ENCODE data around the gene LFNG. TPM values are rescaled to one million over a fixed set of nuclear protein-coding genes. Genes with fewer than 3 reads are reported as not detected.

The LFNG gene
- total and polyA plus RNA-seq, 2 donors from 2014 or later, result 5.0 to 18.4 TPM

GRCh38 chr7:2471396-2471795 lies 48.2 kb upstream of the LFNG start:
- intact Hi-C loops (cut with DNase I), result no loop called here
- DNase-seq (peak; percentile 44 to 85 (median 72)), FAIRE-seq (no peak)

DNA sequence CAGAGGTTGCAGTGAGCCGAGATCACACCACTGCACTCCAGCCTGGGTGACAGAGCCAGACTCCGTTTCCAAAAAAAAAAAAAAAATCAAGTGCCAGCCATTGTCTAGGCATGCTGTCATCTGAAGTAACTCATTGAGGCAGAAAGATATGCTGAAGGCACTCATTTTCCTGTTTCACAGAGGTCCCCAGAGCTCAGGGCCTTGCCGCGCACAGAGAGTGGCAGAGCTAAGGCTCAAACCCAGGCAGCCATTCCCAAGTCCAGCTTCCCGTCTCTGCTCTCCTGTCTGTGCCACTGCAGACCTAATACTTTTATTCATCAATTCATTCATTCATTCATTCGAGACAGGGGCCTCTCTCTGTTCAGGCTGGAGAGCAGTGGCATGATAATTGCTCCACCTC lies 46.8 kb upstream of the LFNG start:
- intact Hi-C loops (cut with DNase I), result no loop called here
- H3K9ac ChIP-seq (ENCODE audit: low read length in 3 of 3), result no peak overlapping the region
- DNase-seq (no peak), FAIRE-seq (no peak)
- TF ChIP-seq, protein P1, sequence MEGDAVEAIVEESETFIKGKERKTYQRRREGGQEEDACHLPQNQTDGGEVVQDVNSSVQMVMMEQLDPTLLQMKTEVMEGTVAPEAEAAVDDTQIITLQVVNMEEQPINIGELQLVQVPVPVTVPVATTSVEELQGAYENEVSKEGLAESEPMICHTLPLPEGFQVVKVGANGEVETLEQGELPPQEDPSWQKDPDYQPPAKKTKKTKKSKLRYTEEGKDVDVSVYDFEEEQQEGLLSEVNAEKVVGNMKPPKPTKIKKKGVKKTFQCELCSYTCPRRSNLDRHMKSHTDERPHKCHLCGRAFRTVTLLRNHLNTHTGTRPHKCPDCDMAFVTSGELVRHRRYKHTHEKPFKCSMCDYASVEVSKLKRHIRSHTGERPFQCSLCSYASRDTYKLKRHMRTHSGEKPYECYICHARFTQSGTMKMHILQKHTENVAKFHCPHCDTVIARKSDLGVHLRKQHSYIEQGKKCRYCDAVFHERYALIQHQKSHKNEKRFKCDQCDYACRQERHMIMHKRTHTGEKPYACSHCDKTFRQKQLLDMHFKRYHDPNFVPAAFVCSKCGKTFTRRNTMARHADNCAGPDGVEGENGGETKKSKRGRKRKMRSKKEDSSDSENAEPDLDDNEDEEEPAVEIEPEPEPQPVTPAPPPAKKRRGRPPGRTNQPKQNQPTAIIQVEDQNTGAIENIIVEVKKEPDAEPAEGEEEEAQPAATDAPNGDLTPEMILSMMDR (IDR thresholded peaks at IDR 0.05; ENCODE audit: borderline replicate concordance, extremely low read depth, insufficient read depth), result no peak
- H3K4me1 ChIP-seq (ENCODE audit: control insufficient read depth in 2 of 3, insufficient read depth in 2 of 3, low read depth in 1 of 3, low read length in 3 of 3), result peaks cover 0 to 6% (median 0%) of the 10 kb centered on the region in 3 donors
- H3K27ac ChIP-seq (ENCODE audit: low read depth in 2 of 2, low read length in 2 of 2), result no peak overlapping the region
- H3K36me3 ChIP-seq (ENCODE audit: control insufficient read depth in 2 of 3, insufficient read depth in 3 of 3, low read length in 3 of 3), result no peaks in the 10 kb centered on the region
- no peaks in the 10 kb centered on the region for H3K9me3 ChIP-seq (ENCODE audit: control insufficient read depth in 2 of 3, insufficient read depth in 1 of 3, low read length in 3 of 3)
- no peaks in the 10 kb centered on the region for H3K27me3 ChIP-seq (ENCODE audit: control insufficient read depth, insufficient read depth, low read length)
- H3K4me3 ChIP-seq (ENCODE audit: low read length in 3 of 3), result no peak overlapping the region

More at GRCh38 chr7:2471396-2471795, 48.2 kb upstream of the LFNG start:
- no peaks in the 10 kb centered on the region for H3K4me1 ChIP-seq (ENCODE audit: control insufficient read depth in 2 of 3, insufficient read depth in 2 of 3, low read depth in 1 of 3, low read length in 3 of 3)
- H3K27ac ChIP-seq (ENCODE audit: low read depth in 2 of 2, low read length in 2 of 2), result no peak overlapping the region
- TF ChIP-seq, protein P1 (IDR thresholded peaks at IDR 0.05; ENCODE audit: borderline replicate concordance, extremely low read depth, insufficient read depth), result no peak
- H3K36me3 ChIP-seq (ENCODE audit: control insufficient read depth in 2 of 3, insufficient read depth in 3 of 3, low read length in 3 of 3), result no peaks in the 10 kb centered on the region
- H3K9me3 ChIP-seq (ENCODE audit: control insufficient read depth in 2 of 3, insufficient read depth in 1 of 3, low read length in 3 of 3), result no peaks in the 10 kb centered on the region
- no peak overlapping the region for H3K4me3 ChIP-seq (ENCODE audit: low read length in 3 of 3)
- no peak overlapping the region for H3K9ac ChIP-seq (ENCODE audit: low read length in 3 of 3)
- H3K27me3 ChIP-seq (ENCODE audit: control insufficient read depth, insufficient read depth, low read length), result no peaks in the 10 kb centered on the region

DNA sequence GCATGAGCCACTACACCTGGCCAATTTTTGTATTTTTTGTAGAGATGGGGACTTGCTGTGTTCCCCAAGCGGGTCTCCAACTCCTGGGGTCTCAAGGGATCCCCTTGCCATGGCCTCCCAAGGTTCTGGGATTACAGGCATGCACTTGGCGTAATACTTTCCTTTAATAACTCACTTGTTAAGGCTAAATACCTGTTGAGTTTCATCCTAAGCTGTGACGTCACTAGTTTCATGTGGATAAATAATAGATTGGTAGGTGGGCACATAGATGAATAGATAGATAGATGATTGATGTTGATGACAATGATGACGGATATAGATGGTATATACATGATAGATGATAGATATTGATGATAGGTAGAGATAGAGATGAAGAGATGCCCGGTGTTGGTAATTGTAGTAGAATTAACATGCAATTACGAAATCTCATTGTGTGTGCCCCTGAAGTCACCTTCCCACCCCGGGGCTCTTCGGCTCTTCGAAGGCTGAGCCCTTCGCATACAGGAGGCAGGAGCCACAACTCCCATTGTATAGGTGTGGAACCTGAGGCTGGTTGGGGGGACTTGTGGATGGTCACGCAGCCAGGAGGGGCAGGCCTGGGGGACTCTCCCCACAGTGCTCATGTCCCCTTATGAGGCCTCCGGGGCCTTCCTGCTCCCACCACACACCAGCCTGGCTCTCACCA lies 45.9 kb upstream of the LFNG start:
- Histone ChIP-seq H3K27ac (ENCODE audit: low read depth in 2 of 2, low read length in 2 of 2) (no peak overlapping the region), H3K4me3 (ENCODE audit: low read length in 3 of 3) (no peak overlapping the region), H3K27me3 (ENCODE audit: control insufficient read depth, insufficient read depth, low read length) (no peaks in the 10 kb centered on the region), H3K4me1 (ENCODE audit: control insufficient read depth in 2 of 3, insufficient read depth in 2 of 3, low read depth in 1 of 3, low read length in 3 of 3) (peaks cover 0 to 10% (median 0%) of the 10 kb centered on the region in 3 donors), H3K9me3 (ENCODE audit: control insufficient read depth in 2 of 3, insufficient read depth in 1 of 3, low read length in 3 of 3) (no peaks in the 10 kb centered on the region), H3K9ac (ENCODE audit: low read length in 3 of 3) (no peak overlapping the region), H3K36me3 (ENCODE audit: control insufficient read depth in 2 of 3, insufficient read depth in 3 of 3, low read length in 3 of 3) (no peaks in the 10 kb centered on the region)
- no peak for FAIRE-seq
- intact Hi-C loops (cut with DNase I), result no loop called here
- TF ChIP-seq, protein P1 (IDR thresholded peaks at IDR 0.05; ENCODE audit: borderline replicate concordance, extremely low read depth, insufficient read depth), result no peak
- peak in 1 of 5 donors; percentile 33 for DNase-seq

All from kidney (tissue), 14 donors.